ENCODE results near the gene MOB1B.

GRCh38 chr4:70901607-70901983 lies 574 bp upstream of the MOB1B start:
- TF ChIP-seq CTCF (IDR thresholded peaks at IDR 0.05) = no peak
- TF ChIP-seq POLR2A (IDR thresholded peaks at IDR 0.05) = no peak
